Kidney epithelial cell (primary cell): Measurements from ENCODE around the gene KDM7A. TPM values are rescaled to one million over a fixed set of nuclear protein-coding genes. Genes with fewer than 3 reads are reported as not detected.

Experiments
- DNase-seq: peaks from one replicate; pipeline ENCODE4 v3.0.0-alpha.2; 2010; ENCODE audit warnings: low read depth
- H3K27me3 ChIP-seq: 2 replicates; pipeline ENCODE4 v1.6.0; 2011; ENCODE audit warnings: low read length; ENCODE audit not compliant: control insufficient read depth, insufficient read depth
- H3K36me3 ChIP-seq: 2 replicates; pipeline ENCODE4 v1.5.1; 2011; ENCODE audit warnings: low read length; ENCODE audit not compliant: control insufficient read depth, insufficient read depth
- H3K4me3 ChIP-seq: 2 replicates; pipeline ENCODE4 v1.5.1; 2011; ENCODE audit warnings: low read depth, mild to moderate bottlenecking, control low read depth, low read length
- CTCF ChIP-seq: IDR thresholded peaks from 2 replicates; pipeline ENCODE4 v1.5.1; 2011; ENCODE audit warnings: mild to moderate bottlenecking, moderate library complexity, low read length, control low read depth, inconsistent platforms; ENCODE audit not compliant: insufficient read depth, poor library complexity, severe bottlenecking
- total RNA-seq: library from RNA; depleted of rRNA; stranded (reverse); fragments of >200 nt; gene quantifications from 2 replicates; pipeline ENCODE4 v1.2.3, GENCODE V29; 2015

The KDM7A gene
- total RNA-seq, 1 donor from 2014 or later, result 11.5 TPM

GRCh38 chr7:140160308-140160707, 16.5 kb downstream of the KDM7A start:
- Histone ChIP-seq H3K4me3 (no peak overlapping the region), H3K27me3 (no peaks in the 10 kb centered on the region), H3K36me3 (no peaks in the 10 kb centered on the region)
- no peak for DNase-seq
- TF ChIP-seq CTCF, result no peak

- TF ChIP-seq CTCF, result no peak
- no peak overlapping the region for H3K4me3 ChIP-seq
- no peak for DNase-seq
- H3K36me3 ChIP-seq, result no peaks in the 10 kb centered on the region
- H3K27me3 ChIP-seq, result no peaks in the 10 kb centered on the region
These were observed 17.3 kb downstream of the KDM7A start for GRCh38 chr7:140159497-140159896.

- no peak overlapping the region for H3K4me3 ChIP-seq
- H3K27me3 ChIP-seq, result no peaks in the 10 kb centered on the region
- DNase-seq, result no peak
- TF ChIP-seq CTCF, result no peak
- H3K36me3 ChIP-seq, result no peaks in the 10 kb centered on the region
These were observed 20.2 kb downstream of the KDM7A start for GRCh38 chr7:140156460-140157080.

GRCh38 chr7:140155428-140155827, 21.4 kb downstream of the KDM7A start:
- TF ChIP-seq CTCF, result no peak
- H3K27me3 ChIP-seq, result no peaks in the 10 kb centered on the region
- DNase-seq, result no peak
- no peaks in the 10 kb centered on the region for H3K36me3 ChIP-seq
- H3K4me3 ChIP-seq, result no peak overlapping the region

- TF ChIP-seq CTCF, result no peak
- H3K27me3 ChIP-seq, result no peaks in the 10 kb centered on the region
- DNase-seq, result no peak
- no peaks in the 10 kb centered on the region for H3K36me3 ChIP-seq
- H3K4me3 ChIP-seq, result no peak overlapping the region
These were observed 23.1 kb downstream of the KDM7A start for GRCh38 chr7:140153666-140154161.

GRCh38 chr7:140146574-140146973, 30.2 kb downstream of the KDM7A start:
- Histone ChIP-seq H3K27me3 (no peaks in the 10 kb centered on the region), H3K36me3 (no peaks in the 10 kb centered on the region), H3K4me3 (no peak overlapping the region)
- TF ChIP-seq CTCF, result no peak
- DNase-seq, result no peak
